ENCODE results near the gene CD300LG.

CD300LG gene

DNA sequence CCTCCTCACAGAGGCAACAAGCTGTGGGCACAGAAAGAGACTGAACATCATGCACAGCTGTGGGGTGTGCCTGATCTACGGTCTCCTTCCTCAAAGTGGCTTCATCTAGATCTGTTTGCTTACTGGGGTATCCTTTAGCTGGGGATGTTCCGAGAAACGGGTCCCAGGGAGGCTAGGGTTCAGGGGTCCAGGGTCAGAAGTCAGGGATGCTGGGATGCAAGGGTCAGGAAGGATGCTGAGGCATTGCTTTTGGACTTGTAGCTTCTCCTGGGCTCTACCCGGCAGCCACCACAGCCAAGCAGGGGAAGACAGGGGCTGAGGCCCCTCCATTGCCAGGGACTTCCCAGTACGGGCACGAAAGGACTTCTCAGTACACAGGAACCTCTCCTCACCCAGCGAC lies 6.6 kb downstream of the CD300LG start:
- DNase-seq (ENCODE audit: low read depth, low spot score): no peak
- TF ChIP-seq, protein P1, sequence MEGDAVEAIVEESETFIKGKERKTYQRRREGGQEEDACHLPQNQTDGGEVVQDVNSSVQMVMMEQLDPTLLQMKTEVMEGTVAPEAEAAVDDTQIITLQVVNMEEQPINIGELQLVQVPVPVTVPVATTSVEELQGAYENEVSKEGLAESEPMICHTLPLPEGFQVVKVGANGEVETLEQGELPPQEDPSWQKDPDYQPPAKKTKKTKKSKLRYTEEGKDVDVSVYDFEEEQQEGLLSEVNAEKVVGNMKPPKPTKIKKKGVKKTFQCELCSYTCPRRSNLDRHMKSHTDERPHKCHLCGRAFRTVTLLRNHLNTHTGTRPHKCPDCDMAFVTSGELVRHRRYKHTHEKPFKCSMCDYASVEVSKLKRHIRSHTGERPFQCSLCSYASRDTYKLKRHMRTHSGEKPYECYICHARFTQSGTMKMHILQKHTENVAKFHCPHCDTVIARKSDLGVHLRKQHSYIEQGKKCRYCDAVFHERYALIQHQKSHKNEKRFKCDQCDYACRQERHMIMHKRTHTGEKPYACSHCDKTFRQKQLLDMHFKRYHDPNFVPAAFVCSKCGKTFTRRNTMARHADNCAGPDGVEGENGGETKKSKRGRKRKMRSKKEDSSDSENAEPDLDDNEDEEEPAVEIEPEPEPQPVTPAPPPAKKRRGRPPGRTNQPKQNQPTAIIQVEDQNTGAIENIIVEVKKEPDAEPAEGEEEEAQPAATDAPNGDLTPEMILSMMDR (IDR thresholded peaks at IDR 0.05; ENCODE audit: insufficient read depth, low read length, missing control alignments): no peak
- no peak overlapping the region for H3K4me3 ChIP-seq (ENCODE audit: low read depth, low read length)
- ChIA-PET POLR2A (no interaction called here), CTCF (interaction anchor here (1.1 to 5.0 kb wide), 5 partner anchors 8 to 86 kb away, joined by 3 to 61 read pairs (median 5); partner anchors contain the start of gene CD300LG)

DNA sequence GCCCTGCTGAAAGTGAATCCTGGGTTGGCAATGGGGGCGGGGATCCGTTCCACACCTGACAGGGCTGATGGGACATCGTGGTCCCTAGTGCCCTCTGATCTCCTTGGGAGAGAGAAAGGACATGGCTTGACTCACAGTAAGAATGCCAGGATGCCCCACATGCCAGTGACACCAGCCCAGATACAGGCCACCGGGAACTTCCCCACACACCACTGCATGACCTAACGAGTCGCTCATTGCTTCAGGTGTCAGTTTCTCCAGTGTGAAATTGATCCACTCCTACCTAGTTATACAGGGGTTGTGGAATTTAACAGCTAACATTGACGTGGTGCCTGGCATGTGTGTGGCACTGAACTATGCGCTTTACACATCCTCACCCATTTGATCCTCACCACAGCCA lies 7.5 kb downstream of the CD300LG start:
- no peak for DNase-seq (ENCODE audit: low read depth, low spot score)
- ChIA-PET CTCF (interaction anchor here (1.1 to 5.0 kb wide), 3 partner anchors 9 to 24 kb away, joined by 3 to 61 read pairs (median 21); partner anchors contain the start of gene CD300LG), POLR2A (no interaction called here)
- H3K4me3 ChIP-seq (ENCODE audit: low read depth, low read length): no peak overlapping the region
- TF ChIP-seq, protein P1 (IDR thresholded peaks at IDR 0.05; ENCODE audit: insufficient read depth, low read length, missing control alignments): no peak

DNA sequence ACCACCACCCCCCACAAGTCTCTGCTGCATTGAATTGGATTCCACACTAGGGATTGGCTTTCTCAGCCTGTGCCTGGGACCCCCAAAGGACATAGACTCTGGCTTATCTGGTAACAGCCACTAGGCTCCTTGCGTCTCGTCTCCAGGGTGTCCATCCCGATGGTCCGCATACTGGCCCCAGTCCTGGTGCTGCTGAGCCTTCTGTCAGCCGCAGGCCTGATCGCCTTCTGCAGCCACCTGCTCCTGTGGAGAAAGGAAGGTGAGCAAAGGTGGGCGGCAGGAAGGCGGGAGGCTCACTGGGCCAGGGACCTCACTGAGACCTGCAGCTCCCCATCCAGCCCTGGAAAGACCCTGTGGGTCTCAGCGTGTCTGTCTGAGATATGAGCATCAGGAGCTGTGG lies 8.1 kb downstream of the CD300LG start:
- CTCF ChIA-PET: interaction anchor here (0.8 to 5.0 kb wide), 4 partner anchors 10 to 140 kb away, joined by 3 to 61 read pairs (median 13); partner anchors contain the start of gene CD300LG
- DNase-seq (ENCODE audit: low read depth, low spot score): no peak
- POLR2A ChIA-PET: no interaction called here
- no peak overlapping the region for H3K4me3 ChIP-seq (ENCODE audit: low read depth, low read length)
- TF ChIP-seq, protein P1 (IDR thresholded peaks at IDR 0.05; ENCODE audit: insufficient read depth, low read length, missing control alignments): no peak

DNA sequence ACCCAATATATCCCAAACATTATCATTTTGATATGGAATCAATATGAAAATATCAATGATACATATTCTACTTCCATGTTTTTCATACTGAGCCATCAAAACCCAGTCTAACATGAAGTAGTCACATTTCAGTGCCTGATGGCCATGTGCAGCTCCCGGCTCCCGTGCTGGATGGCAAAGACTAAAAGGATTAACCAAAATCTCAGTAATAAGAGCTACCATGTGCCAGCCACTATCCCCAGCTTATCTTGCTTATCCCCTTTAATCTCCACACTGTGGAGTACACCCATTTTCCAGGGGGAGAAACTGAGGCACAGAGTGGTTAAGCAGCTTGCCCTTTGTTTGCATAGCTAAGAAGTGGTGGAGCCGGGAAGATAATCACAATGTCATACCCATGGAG lies 9.2 kb downstream of the CD300LG start:
- ChIA-PET POLR2A (no interaction called here), CTCF (interaction anchor here (0.8 to 5.0 kb wide), 5 partner anchors 11 to 139 kb away, joined by 3 to 61 read pairs (median 5); partner anchors contain the start of gene CD300LG)
- TF ChIP-seq, protein P1 (IDR thresholded peaks at IDR 0.05; ENCODE audit: insufficient read depth, low read length, missing control alignments): no peak
- no peak overlapping the region for H3K4me3 ChIP-seq (ENCODE audit: low read depth, low read length)
- DNase-seq (ENCODE audit: low read depth, low spot score): no peak

DNA sequence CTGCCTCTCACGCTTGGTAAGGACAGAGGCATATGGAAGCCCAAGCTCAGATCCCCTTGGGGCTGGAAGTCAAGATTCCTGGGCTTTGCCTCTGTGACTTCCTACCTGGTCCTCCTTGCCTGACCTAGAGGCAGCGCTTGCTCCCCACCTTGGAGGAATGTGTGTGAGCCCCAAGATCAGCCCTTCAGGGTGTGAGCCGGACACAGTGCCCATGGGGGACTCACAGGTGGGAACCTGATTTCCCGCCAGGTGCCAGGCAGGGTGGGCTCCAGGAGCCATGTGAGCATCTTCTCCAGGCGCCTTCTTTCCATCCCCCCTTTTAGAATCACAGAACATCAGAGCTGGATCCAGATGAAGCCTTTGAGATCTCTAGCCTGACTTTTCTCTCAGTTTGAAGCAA lies 10.2 kb downstream of the CD300LG start:
- H3K4me3 ChIP-seq (ENCODE audit: low read depth, low read length): no peak overlapping the region
- POLR2A ChIA-PET: no interaction called here
- TF ChIP-seq, protein P1 (IDR thresholded peaks at IDR 0.05; ENCODE audit: insufficient read depth, low read length, missing control alignments): no peak
- CTCF ChIA-PET: interaction anchor here (1.2 to 5.0 kb wide), 4 partner anchors 10 to 23 kb away, joined by 3 to 61 read pairs (median 13); partner anchors contain the start of gene CD300LG
- DNase-seq (ENCODE audit: low read depth, low spot score): no peak

DNA sequence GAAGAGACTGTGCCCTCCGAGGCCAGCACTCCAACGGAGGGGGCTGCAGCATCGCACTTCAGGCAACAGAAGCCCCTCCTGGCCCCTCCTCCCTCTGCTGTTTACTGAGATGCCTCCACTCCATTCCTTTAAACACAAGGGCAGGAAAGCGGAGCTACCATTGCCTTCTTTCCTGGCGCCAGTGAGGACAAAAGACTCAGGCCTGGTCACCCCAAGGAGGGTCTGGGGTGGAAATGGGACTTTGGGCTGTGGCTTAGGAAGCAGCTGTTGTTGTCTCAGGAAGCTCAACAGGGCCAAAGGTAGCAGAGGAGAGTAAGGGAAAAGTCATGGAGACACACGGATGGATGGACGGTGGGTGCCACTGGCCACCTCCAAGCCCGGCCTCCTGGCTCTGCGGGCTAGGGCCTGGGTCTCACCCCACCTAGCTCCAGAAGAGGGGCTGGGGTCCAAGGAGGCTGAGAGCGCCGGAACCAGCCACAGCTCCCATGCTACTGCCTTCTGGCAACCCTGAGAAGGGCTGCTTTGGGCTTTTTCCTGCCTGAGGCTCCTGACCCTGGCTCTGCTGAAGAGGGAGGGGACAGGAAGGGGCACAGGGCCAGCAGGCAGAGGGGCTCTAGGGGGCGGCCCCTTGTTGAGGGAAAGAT lies 11.1 kb downstream of the CD300LG start:
- TF ChIP-seq, protein P1 (IDR thresholded peaks at IDR 0.05; ENCODE audit: insufficient read depth, low read length, missing control alignments): no peak
- no peak for DNase-seq (ENCODE audit: low read depth, low spot score)
- H3K4me3 ChIP-seq (ENCODE audit: low read depth, low read length): no peak overlapping the region
- ChIA-PET POLR2A (no interaction called here), CTCF (interaction anchor here (1.2 to 5.0 kb wide), 4 partner anchors 13 to 22 kb away, joined by 3 to 61 read pairs (median 24); partner anchors contain the start of gene CD300LG)
